C4-2B (cell line): Measurements from ENCODE around the gene AFAP1.

Experiments used
- H3K27ac ChIP-seq: fragments of 450-650 bp; 2 replicates; pipeline ENCODE4 v1.5.1; 2017
- CTCF ChIP-seq: fragments of 450-650 bp; conservative IDR thresholded peaks from 2 replicates; pipeline ENCODE4 v1.5.1; 2017; ENCODE audit warnings: mild to moderate bottlenecking
- ZFX ChIP-seq: fragments of 450-650 bp; IDR thresholded peaks from 2 replicates; pipeline ENCODE4 v1.6.1; 2017

The AFAP1 gene

GRCh38 chr4:7894677-7895181 is 44.9 kb downstream of the AFAP1 start:
- H3K27ac ChIP-seq = no peak overlapping the region
- TF ChIP-seq ZFX = no peak
- TF ChIP-seq CTCF = no peak

GRCh38 chr4:7894098-7894676 is 45.5 kb downstream of the AFAP1 start:
- TF ChIP-seq ZFX (no peak), CTCF (no peak)
- no peak overlapping the region for H3K27ac ChIP-seq

- no peak for TF ChIP-seq CTCF
- no peak for TF ChIP-seq ZFX
- H3K27ac ChIP-seq = no peak overlapping the region
These were observed 46.1 kb downstream of the AFAP1 start for GRCh38 chr4:7893539-7893938.

- TF ChIP-seq CTCF (no peak), ZFX (no peak)
- H3K27ac ChIP-seq = no peak overlapping the region
These were observed 47.2 kb downstream of the AFAP1 start for GRCh38 chr4:7892212-7893019.

GRCh38 chr4:7890635-7891393 is 48.8 kb downstream of the AFAP1 start:
- H3K27ac ChIP-seq = no peak overlapping the region
- TF ChIP-seq ZFX (no peak), CTCF (no peak)

GRCh38 chr4:7887436-7887835 is 52.2 kb downstream of the AFAP1 start:
- no peak overlapping the region for H3K27ac ChIP-seq
- TF ChIP-seq CTCF (no peak), ZFX (no peak)
